Transverse colon (tissue), 3 donors: ENCODE measurements around the gene TRMO.

Experiments used
- CTCF ChIP-seq, 5 experiments: fragments of 200-600 bp in 3 of 5; fragments of 450-650 bp in 2 of 5; sonication (generic) in 3 of 5; IDR thresholded peaks; 1 replicate in 2 of 5; 2 replicates in 3 of 5; pipeline ENCODE4 v1.5.1; 2016 to 2017; ENCODE audit warnings: antibody characterized with exemption in 5 of 5, inconsistent platforms in 3 of 5, mild to moderate bottlenecking in 2 of 5, moderate library complexity in 1 of 5
- EP300 ChIP-seq: sonication (generic); formaldehyde crosslinking; IDR thresholded peaks from one replicate; pipeline ENCODE4 v1.6.1; 2017; ENCODE audit warnings: antibody characterized with exemption, low read depth

GRCh38 chr9:97905228-97905627, 17.1 kb downstream of the TRMO start:
- TF ChIP-seq CTCF (IDR thresholded peaks at IDR 0.05) (no peak), EP300 (no peak)
